H1 (cell line): ENCODE results near the gene POLR3A. TPM values are rescaled to one million over a fixed set of nuclear protein-coding genes. Genes with fewer than 3 reads are reported as not detected.

Source experiments
- BRCA1 ChIP-seq: IDR thresholded peaks from 2 replicates; pipeline ENCODE4 v1.6.1; 2012; ENCODE audit warnings: low read depth, low read length, improper control_type of control experiment
- CEBPB ChIP-seq: IDR thresholded peaks from 2 replicates; pipeline ENCODE4 v1.6.1; 2012; ENCODE audit warnings: low read depth, low read length
- CHD2 ChIP-seq: IDR thresholded peaks from 2 replicates; pipeline ENCODE4 v1.6.1; 2012; ENCODE audit warnings: low read length, improper control_type of control experiment
- EP300 ChIP-seq, 2 experiments: IDR thresholded peaks; 1 replicate in 1 of 2; 2 replicates in 1 of 2; pipeline ENCODE4 v1.6.1; 2011 to 2012; ENCODE audit warnings: low read depth in 2 of 2, low read length in 2 of 2, mild to moderate bottlenecking in 2 of 2, borderline replicate concordance in 1 of 2, inconsistent platforms in 1 of 2, moderate library complexity in 1 of 2
- HDAC2 ChIP-seq, 2 experiments: fragments of 300-600 bp in 1 of 2; sonication (generic) in 1 of 2; IDR thresholded peaks; 2 replicates each; pipeline ENCODE4 v1.6.1; 2011 to 2012; ENCODE audit warnings: low read depth in 2 of 2, low read length in 2 of 2, mild to moderate bottlenecking in 2 of 2, moderate library complexity in 2 of 2, borderline replicate concordance in 1 of 2, inconsistent platforms in 1 of 2
- NANOG ChIP-seq: IDR thresholded peaks from 2 replicates; pipeline ENCODE4 v1.6.1; 2011; ENCODE audit warnings: low read length, low read depth, mild to moderate bottlenecking, inconsistent platforms; ENCODE audit not compliant: insufficient read depth, poor library complexity, severe bottlenecking
- SIX5 ChIP-seq: IDR thresholded peaks from 2 replicates; pipeline ENCODE4 v1.6.1; 2011; ENCODE audit warnings: mild to moderate bottlenecking, low read depth, low read length
- SP2 ChIP-seq: IDR thresholded peaks from 2 replicates; pipeline ENCODE4 v1.6.1; 2012; ENCODE audit warnings: mild to moderate bottlenecking, low read length, inconsistent platforms
- SP4 ChIP-seq: IDR thresholded peaks from 2 replicates; pipeline ENCODE4 v1.6.1; 2012; ENCODE audit warnings: low read length, inconsistent platforms
- polyA plus RNA-seq, 7 experiments: library from polyadenylated mRNA; depleted of rRNA in 3 of 7; stranded (reverse) in 5 of 7; unstranded in 2 of 7; fragments of >200 nt in 5 of 7; fragments of 200-250 nt in 2 of 7; gene quantifications; 1 replicate in 5 of 7; 2 replicates in 1 of 7; 4 replicates in 1 of 7; pipeline versions ENCODE4 v1.2.1 to v1.2.3, GENCODE V29; 2011 to 2013; ENCODE audit warnings: missing spikeins in 2 of 7, mixed read lengths in 2 of 7
- total RNA-seq: library from RNA; stranded (reverse); fragmentation: NEBNext Ultra II Directional; extraction: Animal tissue kit (Norgen Biotek cat#: 25700); gene quantifications from 2 replicates; pipeline ENCODE4 v1.2.1, GENCODE V29; 2021
- TF ChIP-seq, protein P1 (sequence below): fragments of 300-600 bp; sonication (generic); IDR thresholded peaks from 2 replicates; pipeline ENCODE4 v1.7.1; 2012; ENCODE audit warnings: low read length, moderate library complexity, mild to moderate bottlenecking, inconsistent platforms; ENCODE audit not compliant: insufficient replicate concordance
- TF ChIP-seq, protein P2 (sequence below): IDR thresholded peaks from 2 replicates; pipeline ENCODE4 v1.6.1; 2012; ENCODE audit warnings: inconsistent platforms

Gene POLR3A
- total and polyA plus RNA-seq, 2 of the 8 experiments (the other 6 are each of a cell fraction or from before 2014, with no cell fraction given), result 11.3 to 38.6 TPM

DNA sequence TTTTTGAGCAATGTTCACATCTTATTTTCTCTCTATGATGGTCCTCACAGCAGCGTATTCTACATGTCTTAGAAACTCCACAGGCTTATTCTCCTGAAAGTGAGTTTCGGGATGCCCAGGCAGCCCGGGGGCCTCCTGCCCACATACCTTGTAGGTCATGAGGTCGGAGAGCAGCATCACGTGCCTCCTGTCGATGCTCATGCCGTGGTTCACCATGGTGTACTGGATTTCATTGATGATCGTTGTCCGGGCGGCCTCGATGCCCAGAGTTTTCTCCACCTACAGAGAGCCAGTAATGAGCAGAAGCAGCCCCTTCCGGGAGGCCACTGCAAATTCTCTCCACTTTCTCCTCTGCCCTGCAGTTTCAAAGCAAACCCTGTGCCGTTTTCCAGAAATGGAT, 48.0 kb downstream of the POLR3A start (continued):
- TF ChIP-seq, protein P1, sequence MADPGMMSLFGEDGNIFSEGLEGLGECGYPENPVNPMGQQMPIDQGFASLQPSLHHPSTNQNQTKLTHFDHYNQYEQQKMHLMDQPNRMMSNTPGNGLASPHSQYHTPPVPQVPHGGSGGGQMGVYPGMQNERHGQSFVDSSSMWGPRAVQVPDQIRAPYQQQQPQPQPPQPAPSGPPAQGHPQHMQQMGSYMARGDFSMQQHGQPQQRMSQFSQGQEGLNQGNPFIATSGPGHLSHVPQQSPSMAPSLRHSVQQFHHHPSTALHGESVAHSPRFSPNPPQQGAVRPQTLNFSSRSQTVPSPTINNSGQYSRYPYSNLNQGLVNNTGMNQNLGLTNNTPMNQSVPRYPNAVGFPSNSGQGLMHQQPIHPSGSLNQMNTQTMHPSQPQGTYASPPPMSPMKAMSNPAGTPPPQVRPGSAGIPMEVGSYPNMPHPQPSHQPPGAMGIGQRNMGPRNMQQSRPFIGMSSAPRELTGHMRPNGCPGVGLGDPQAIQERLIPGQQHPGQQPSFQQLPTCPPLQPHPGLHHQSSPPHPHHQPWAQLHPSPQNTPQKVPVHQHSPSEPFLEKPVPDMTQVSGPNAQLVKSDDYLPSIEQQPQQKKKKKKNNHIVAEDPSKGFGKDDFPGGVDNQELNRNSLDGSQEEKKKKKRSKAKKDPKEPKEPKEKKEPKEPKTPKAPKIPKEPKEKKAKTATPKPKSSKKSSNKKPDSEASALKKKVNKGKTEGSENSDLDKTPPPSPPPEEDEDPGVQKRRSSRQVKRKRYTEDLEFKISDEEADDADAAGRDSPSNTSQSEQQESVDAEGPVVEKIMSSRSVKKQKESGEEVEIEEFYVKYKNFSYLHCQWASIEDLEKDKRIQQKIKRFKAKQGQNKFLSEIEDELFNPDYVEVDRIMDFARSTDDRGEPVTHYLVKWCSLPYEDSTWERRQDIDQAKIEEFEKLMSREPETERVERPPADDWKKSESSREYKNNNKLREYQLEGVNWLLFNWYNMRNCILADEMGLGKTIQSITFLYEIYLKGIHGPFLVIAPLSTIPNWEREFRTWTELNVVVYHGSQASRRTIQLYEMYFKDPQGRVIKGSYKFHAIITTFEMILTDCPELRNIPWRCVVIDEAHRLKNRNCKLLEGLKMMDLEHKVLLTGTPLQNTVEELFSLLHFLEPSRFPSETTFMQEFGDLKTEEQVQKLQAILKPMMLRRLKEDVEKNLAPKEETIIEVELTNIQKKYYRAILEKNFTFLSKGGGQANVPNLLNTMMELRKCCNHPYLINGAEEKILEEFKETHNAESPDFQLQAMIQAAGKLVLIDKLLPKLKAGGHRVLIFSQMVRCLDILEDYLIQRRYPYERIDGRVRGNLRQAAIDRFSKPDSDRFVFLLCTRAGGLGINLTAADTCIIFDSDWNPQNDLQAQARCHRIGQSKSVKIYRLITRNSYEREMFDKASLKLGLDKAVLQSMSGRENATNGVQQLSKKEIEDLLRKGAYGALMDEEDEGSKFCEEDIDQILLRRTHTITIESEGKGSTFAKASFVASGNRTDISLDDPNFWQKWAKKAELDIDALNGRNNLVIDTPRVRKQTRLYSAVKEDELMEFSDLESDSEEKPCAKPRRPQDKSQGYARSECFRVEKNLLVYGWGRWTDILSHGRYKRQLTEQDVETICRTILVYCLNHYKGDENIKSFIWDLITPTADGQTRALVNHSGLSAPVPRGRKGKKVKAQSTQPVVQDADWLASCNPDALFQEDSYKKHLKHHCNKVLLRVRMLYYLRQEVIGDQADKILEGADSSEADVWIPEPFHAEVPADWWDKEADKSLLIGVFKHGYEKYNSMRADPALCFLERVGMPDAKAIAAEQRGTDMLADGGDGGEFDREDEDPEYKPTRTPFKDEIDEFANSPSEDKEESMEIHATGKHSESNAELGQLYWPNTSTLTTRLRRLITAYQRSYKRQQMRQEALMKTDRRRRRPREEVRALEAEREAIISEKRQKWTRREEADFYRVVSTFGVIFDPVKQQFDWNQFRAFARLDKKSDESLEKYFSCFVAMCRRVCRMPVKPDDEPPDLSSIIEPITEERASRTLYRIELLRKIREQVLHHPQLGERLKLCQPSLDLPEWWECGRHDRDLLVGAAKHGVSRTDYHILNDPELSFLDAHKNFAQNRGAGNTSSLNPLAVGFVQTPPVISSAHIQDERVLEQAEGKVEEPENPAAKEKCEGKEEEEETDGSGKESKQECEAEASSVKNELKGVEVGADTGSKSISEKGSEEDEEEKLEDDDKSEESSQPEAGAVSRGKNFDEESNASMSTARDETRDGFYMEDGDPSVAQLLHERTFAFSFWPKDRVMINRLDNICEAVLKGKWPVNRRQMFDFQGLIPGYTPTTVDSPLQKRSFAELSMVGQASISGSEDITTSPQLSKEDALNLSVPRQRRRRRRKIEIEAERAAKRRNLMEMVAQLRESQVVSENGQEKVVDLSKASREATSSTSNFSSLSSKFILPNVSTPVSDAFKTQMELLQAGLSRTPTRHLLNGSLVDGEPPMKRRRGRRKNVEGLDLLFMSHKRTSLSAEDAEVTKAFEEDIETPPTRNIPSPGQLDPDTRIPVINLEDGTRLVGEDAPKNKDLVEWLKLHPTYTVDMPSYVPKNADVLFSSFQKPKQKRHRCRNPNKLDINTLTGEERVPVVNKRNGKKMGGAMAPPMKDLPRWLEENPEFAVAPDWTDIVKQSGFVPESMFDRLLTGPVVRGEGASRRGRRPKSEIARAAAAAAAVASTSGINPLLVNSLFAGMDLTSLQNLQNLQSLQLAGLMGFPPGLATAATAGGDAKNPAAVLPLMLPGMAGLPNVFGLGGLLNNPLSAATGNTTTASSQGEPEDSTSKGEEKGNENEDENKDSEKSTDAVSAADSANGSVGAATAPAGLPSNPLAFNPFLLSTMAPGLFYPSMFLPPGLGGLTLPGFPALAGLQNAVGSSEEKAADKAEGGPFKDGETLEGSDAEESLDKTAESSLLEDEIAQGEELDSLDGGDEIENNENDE, result no peak
- no peak for TF ChIP-seq CEBPB
- no peak for TF ChIP-seq HDAC2 (IDR thresholded peaks at IDR 0.05; ENCODE audit: borderline replicate concordance in 1 of 2, low read depth in 2 of 2, low read length in 2 of 2)
- TF ChIP-seq BRCA1, result no peak
- TF ChIP-seq SP4, result no peak
- TF ChIP-seq CHD2, result no peak
- TF ChIP-seq NANOG, result no peak
- TF ChIP-seq, protein P2, sequence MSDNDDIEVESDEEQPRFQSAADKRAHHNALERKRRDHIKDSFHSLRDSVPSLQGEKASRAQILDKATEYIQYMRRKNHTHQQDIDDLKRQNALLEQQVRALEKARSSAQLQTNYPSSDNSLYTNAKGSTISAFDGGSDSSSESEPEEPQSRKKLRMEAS, result no peak
- no peak for TF ChIP-seq EP300 (IDR thresholded peaks at IDR 0.05; ENCODE audit: borderline replicate concordance in 1 of 2, low read depth in 2 of 2, low read length in 2 of 2)
- TF ChIP-seq SP2, result no peak
- TF ChIP-seq SIX5, result no peak
- TF ChIP-seq, all 59 proteins: peak for 0
